ENCODE measurements around the gene RASSF7.

- TF ChIP-seq BACH2 (CRISPR knock-in tag; IDR thresholded peaks at IDR 0.05; ENCODE audit: borderline replicate concordance) (no peak), ZFP30 (CRISPR knock-in tag; IDR thresholded peaks at IDR 0.05) (no peak), CSDC2 (CRISPR knock-in tag; IDR thresholded peaks at IDR 0.05) (no peak), PATZ1 (CRISPR knock-in tag; IDR thresholded peaks at IDR 0.05; ENCODE audit: borderline replicate concordance) (no peak)
Measured at GRCh38 chr11:577611-577894, 16.8 kb downstream of the RASSF7 start.

Data from SK-N-SH treated with all-trans-retinoic acid at 6 μM for 48 hours (cell line).